WTC11 (cell line): ENCODE results near the gene PDGFRB. TPM values are rescaled to one million over a fixed set of nuclear protein-coding genes. Genes with fewer than 3 reads are reported as not detected.

Source experiments
- ATAC-seq: fragments of 200-7000 bp; cut with Tn5 transposase; 2 replicates; pipeline ENCODE4 v1.10.0; 2021; ENCODE audit warnings: mild to moderate bottlenecking, moderate library complexity
- CTCF ChIA-PET: fragments of 300-600 bp; sonication (Branson Sonifier 250); formaldehyde crosslinking; loops from one replicate; lab custom pipeline; 2021; ENCODE audit warnings: antibody characterized with exemption; lab: Charles Lee
- POLR2A ChIA-PET: fragments of 350-600 bp; sonication (Branson Sonifier 250); formaldehyde crosslinking; loops from one replicate; lab custom pipeline; 2021; ENCODE audit warnings: antibody characterized with exemption; lab: Charles Lee
- DNase-seq: peaks from one replicate; pipeline ENCODE4 v3.0.0; 2021; ENCODE audit warnings: low spot score
- H3K27ac Mint-ChIP-seq: 2 replicates; pipeline ENCODE4 v1.8.0; 2021; ENCODE audit warnings: mixed read lengths
- H3K27me3 Mint-ChIP-seq: 2 replicates; pipeline ENCODE4 v1.8.0; 2021; ENCODE audit warnings: low read depth, mild to moderate bottlenecking, moderate library complexity, mixed read lengths
- H3K36me3 Mint-ChIP-seq: 2 replicates; pipeline ENCODE4 v1.8.0; 2021; ENCODE audit warnings: mixed read lengths
- H3K4me1 Mint-ChIP-seq: 2 replicates; pipeline ENCODE4 v1.8.0; 2022; ENCODE audit warnings: mixed read lengths
- H3K4me3 Mint-ChIP-seq: 2 replicates; pipeline ENCODE4 v1.8.0; 2021; ENCODE audit warnings: mild to moderate bottlenecking, moderate library complexity, mixed read lengths
- H3K9me3 Mint-ChIP-seq: 2 replicates; pipeline ENCODE4 v1.8.0; 2021; ENCODE audit warnings: mixed read lengths
- ATF2 ChIP-seq: sonication (generic); formaldehyde crosslinking; IDR thresholded peaks from 2 replicates; pipeline ENCODE4 v1.8.1; 2022; ENCODE audit warnings: low read depth, missing genetic modification reagents, borderline replicate concordance
- CDX4 ChIP-seq: fragments of 250-450 bp; sonication (Bioruptor Pico); IDR thresholded peaks from 2 replicates; pipeline ENCODE4 v1.9.0; 2021; ENCODE audit warnings: moderate library complexity, mild to moderate bottlenecking, inconsistent platforms, borderline replicate concordance
- CREM ChIP-seq: sonication (generic); formaldehyde crosslinking; IDR thresholded peaks from 2 replicates; pipeline ENCODE4 v1.8.1; 2022; ENCODE audit warnings: mild to moderate bottlenecking, missing genetic modification reagents, moderate library complexity
- FOXJ3 ChIP-seq: sonication (generic); formaldehyde crosslinking; IDR thresholded peaks from 2 replicates; pipeline ENCODE4 v1.9.0; 2021; ENCODE audit warnings: missing genetic modification reagents, mild to moderate bottlenecking, borderline replicate concordance
- FOXP4 ChIP-seq: sonication (generic); formaldehyde crosslinking; IDR thresholded peaks from 2 replicates; pipeline ENCODE4 v1.8.0; 2022; ENCODE audit warnings: mild to moderate bottlenecking, missing genetic modification reagents
- GTF2I ChIP-seq: fragments of 250-450 bp; sonication (Bioruptor Pico); conservative IDR thresholded peaks from 2 replicates; pipeline ENCODE4 v1.4.0; 2021; ENCODE audit warnings: mild to moderate bottlenecking
- HMGA2 ChIP-seq: fragments of 250-450 bp; sonication (Bioruptor Pico); IDR thresholded peaks from 2 replicates; pipeline ENCODE4 v1.4.0; 2021; ENCODE audit warnings: mild to moderate bottlenecking, moderate library complexity
- JAZF1 ChIP-seq: fragments of 250-450 bp; sonication (Bioruptor Pico); IDR thresholded peaks from 2 replicates; pipeline ENCODE4 v1.9.0; 2021; ENCODE audit warnings: moderate library complexity, mild to moderate bottlenecking, inconsistent platforms
- KAT7 ChIP-seq: sonication (generic); formaldehyde crosslinking; IDR thresholded peaks from 2 replicates; pipeline ENCODE4 v1.8.1; 2023; ENCODE audit warnings: missing genetic modification reagents, mild to moderate bottlenecking, borderline replicate concordance
- MLX ChIP-seq: sonication (generic); formaldehyde crosslinking; IDR thresholded peaks from 2 replicates; pipeline ENCODE4 v1.8.1; 2023; ENCODE audit warnings: mild to moderate bottlenecking, missing genetic modification reagents, moderate library complexity
- SMAD3 ChIP-seq: sonication (generic); formaldehyde crosslinking; IDR thresholded peaks from 2 replicates; pipeline ENCODE4 v1.8.0; 2022; ENCODE audit warnings: missing genetic modification reagents, mild to moderate bottlenecking, borderline replicate concordance
- SOX15 ChIP-seq: fragments of 250-450 bp; sonication (Bioruptor Pico); IDR thresholded peaks from 2 replicates; pipeline ENCODE4 v1.9.0; 2021; ENCODE audit warnings: mild to moderate bottlenecking
- TEAD1 ChIP-seq: sonication (generic); formaldehyde crosslinking; IDR thresholded peaks from 2 replicates; pipeline ENCODE4 v1.8.0; 2022; ENCODE audit warnings: mild to moderate bottlenecking, missing genetic modification reagents
- ZNF219 ChIP-seq: sonication (generic); formaldehyde crosslinking; IDR thresholded peaks from 2 replicates; pipeline ENCODE4 v1.8.0; 2023; ENCODE audit warnings: missing genetic modification reagents, mild to moderate bottlenecking, borderline replicate concordance
- ZNF317 ChIP-seq: sonication (generic); formaldehyde crosslinking; IDR thresholded peaks from 2 replicates; pipeline ENCODE4 v1.8.1; 2023; ENCODE audit warnings: low read depth, mild to moderate bottlenecking, moderate library complexity, missing genetic modification reagents, borderline replicate concordance
- ZNF396 ChIP-seq: fragments of 250-450 bp; sonication (Bioruptor Pico); IDR thresholded peaks from 2 replicates; pipeline ENCODE4 v1.8.0; 2021; ENCODE audit warnings: mild to moderate bottlenecking, moderate library complexity, borderline replicate concordance
- ZNF512 ChIP-seq: sonication (generic); formaldehyde crosslinking; IDR thresholded peaks from 2 replicates; pipeline ENCODE4 v1.8.1; 2022; ENCODE audit warnings: missing genetic modification reagents, borderline replicate concordance
- ZNF671 ChIP-seq: fragments of 250-450 bp; sonication (Bioruptor Pico); IDR thresholded peaks from 2 replicates; pipeline ENCODE4 v1.8.0; 2021; ENCODE audit warnings: mild to moderate bottlenecking
- total RNA-seq: library from RNA; stranded (reverse); gene quantifications from 3 replicates; pipeline ENCODE4 v1.2.3, GENCODE V29; 2021
- TF ChIP-seq, protein P1 (sequence below): fragments of 250-450 bp; sonication (Bioruptor Pico); IDR thresholded peaks from 2 replicates; pipeline ENCODE4 v1.8.0; 2021; ENCODE audit warnings: mild to moderate bottlenecking
- TF ChIP-seq, protein P2 (sequence below): fragments of 200-600 bp; IDR thresholded peaks from 2 replicates; pipeline ENCODE4 v1.8.0; 2022; ENCODE audit warnings: antibody characterized with exemption

Gene PDGFRB
- total RNA-seq, 1 experiment from 2014 or later: 5.1 TPM

- peaks cover 9% of the 10 kb centered on the region for H3K27me3 Mint-ChIP-seq
- CTCF ChIA-PET: interaction anchor here (1.5 kb wide), 1 partner anchor 39 kb away, joined by 4 read pairs; no protein-coding TSS in a partner anchor
Measured at GRCh38 chr5:150179019-150179620, 23.5 kb upstream of the PDGFRB start.

GRCh38 chr5:150178262-150178661, 22.6 kb upstream of the PDGFRB start:
- H3K27ac Mint-ChIP-seq: no peak overlapping the region
- ChIA-PET CTCF (interaction anchor here (1.3 to 1.5 kb wide), 2 partner anchors 33 to 48 kb away, joined by 4 to 5 read pairs; no protein-coding TSS in a partner anchor), POLR2A (no interaction called here)
- DNase-seq (no peak), ATAC-seq (no peak)
- no peaks in the 10 kb centered on the region for H3K4me1 Mint-ChIP-seq
- H3K36me3 Mint-ChIP-seq: no peaks in the 10 kb centered on the region
- no peaks in the 10 kb centered on the region for H3K9me3 Mint-ChIP-seq
- no peak overlapping the region for H3K4me3 Mint-ChIP-seq
- peaks cover 17% of the 10 kb centered on the region for H3K27me3 Mint-ChIP-seq
- TF ChIP-seq FOXP4 (CRISPR knock-in tag) (no peak), TEAD1 (CRISPR knock-in tag) (no peak), ZNF671 (CRISPR knock-in tag) (no peak), HMGA2 (CRISPR knock-in tag) (no peak), GTF2I (no peak), ZNF317 (CRISPR knock-in tag) (no peak), ATF2 (CRISPR knock-in tag) (no peak), MLX (no peak), CREM (CRISPR knock-in tag) (no peak), ZNF219 (CRISPR knock-in tag) (no peak)
- TF ChIP-seq, protein P1, sequence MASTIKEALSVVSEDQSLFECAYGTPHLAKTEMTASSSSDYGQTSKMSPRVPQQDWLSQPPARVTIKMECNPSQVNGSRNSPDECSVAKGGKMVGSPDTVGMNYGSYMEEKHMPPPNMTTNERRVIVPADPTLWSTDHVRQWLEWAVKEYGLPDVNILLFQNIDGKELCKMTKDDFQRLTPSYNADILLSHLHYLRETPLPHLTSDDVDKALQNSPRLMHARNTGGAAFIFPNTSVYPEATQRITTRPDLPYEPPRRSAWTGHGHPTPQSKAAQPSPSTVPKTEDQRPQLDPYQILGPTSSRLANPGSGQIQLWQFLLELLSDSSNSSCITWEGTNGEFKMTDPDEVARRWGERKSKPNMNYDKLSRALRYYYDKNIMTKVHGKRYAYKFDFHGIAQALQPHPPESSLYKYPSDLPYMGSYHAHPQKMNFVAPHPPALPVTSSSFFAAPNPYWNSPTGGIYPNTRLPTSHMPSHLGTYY (CRISPR knock-in tag): no peak
- TF ChIP-seq, protein P2, sequence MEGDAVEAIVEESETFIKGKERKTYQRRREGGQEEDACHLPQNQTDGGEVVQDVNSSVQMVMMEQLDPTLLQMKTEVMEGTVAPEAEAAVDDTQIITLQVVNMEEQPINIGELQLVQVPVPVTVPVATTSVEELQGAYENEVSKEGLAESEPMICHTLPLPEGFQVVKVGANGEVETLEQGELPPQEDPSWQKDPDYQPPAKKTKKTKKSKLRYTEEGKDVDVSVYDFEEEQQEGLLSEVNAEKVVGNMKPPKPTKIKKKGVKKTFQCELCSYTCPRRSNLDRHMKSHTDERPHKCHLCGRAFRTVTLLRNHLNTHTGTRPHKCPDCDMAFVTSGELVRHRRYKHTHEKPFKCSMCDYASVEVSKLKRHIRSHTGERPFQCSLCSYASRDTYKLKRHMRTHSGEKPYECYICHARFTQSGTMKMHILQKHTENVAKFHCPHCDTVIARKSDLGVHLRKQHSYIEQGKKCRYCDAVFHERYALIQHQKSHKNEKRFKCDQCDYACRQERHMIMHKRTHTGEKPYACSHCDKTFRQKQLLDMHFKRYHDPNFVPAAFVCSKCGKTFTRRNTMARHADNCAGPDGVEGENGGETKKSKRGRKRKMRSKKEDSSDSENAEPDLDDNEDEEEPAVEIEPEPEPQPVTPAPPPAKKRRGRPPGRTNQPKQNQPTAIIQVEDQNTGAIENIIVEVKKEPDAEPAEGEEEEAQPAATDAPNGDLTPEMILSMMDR: no peak

More at GRCh38 chr5:150179019-150179620, 23.5 kb upstream of the PDGFRB start:
- no peaks in the 10 kb centered on the region for H3K9me3 Mint-ChIP-seq
- no peak for DNase-seq
- TF ChIP-seq FOXJ3 (no peak), GTF2I (no peak), KAT7 (no peak), ZNF396 (CRISPR knock-in tag) (no peak), SOX15 (CRISPR knock-in tag) (no peak), CDX4 (CRISPR knock-in tag) (no peak), ATF2 (CRISPR knock-in tag) (no peak), SMAD3 (CRISPR knock-in tag) (no peak), JAZF1 (CRISPR knock-in tag) (no peak), ZNF512 (CRISPR knock-in tag) (no peak)
- TF ChIP-seq, all 79 proteins: peak for 0
- Mint-ChIP-seq H3K27ac (no peak overlapping the region), H3K36me3 (no peaks in the 10 kb centered on the region), H3K4me1 (no peaks in the 10 kb centered on the region), H3K4me3 (no peak overlapping the region)
- POLR2A ChIA-PET: no interaction called here
- no peak for ATAC-seq
